ENCODE data around the gene SERPINB7.

DNA sequence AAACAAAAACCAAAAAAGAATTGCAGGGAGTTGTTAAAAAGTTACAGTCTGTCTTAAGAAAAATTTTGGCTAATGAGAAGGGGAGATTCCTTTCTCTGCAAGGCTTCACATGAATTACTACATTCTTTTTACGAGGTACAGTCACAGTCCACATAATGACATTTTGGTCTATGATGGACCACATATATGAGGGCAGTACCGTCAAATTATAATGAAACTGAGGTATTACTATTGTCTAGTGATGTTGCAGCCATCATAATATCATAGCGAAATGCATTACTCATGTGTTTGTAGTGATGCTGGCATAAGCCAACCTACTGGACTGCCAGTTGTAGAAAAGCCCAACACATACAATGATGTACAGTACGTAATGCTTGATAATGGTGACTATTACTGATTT, 12.5 kb downstream of the SERPINB7 start:
- TF ChIP-seq, protein P1, sequence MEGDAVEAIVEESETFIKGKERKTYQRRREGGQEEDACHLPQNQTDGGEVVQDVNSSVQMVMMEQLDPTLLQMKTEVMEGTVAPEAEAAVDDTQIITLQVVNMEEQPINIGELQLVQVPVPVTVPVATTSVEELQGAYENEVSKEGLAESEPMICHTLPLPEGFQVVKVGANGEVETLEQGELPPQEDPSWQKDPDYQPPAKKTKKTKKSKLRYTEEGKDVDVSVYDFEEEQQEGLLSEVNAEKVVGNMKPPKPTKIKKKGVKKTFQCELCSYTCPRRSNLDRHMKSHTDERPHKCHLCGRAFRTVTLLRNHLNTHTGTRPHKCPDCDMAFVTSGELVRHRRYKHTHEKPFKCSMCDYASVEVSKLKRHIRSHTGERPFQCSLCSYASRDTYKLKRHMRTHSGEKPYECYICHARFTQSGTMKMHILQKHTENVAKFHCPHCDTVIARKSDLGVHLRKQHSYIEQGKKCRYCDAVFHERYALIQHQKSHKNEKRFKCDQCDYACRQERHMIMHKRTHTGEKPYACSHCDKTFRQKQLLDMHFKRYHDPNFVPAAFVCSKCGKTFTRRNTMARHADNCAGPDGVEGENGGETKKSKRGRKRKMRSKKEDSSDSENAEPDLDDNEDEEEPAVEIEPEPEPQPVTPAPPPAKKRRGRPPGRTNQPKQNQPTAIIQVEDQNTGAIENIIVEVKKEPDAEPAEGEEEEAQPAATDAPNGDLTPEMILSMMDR (IDR thresholded peaks at IDR 0.05) = no peak
- TF ChIP-seq POLR2A (IDR thresholded peaks at IDR 0.05) = no peak

All from sigmoid colon (tissue), 3 donors.